Fibroblast of lung (primary cell): ENCODE measurements around the gene HOXD4. TPM values are rescaled to one million over a fixed set of nuclear protein-coding genes. Genes with fewer than 3 reads are reported as not detected.

Experiments used
- DNase-seq, 2 donors: peaks; one replicate each; pipeline versions ENCODE4 v3.0.0 to v3.0.0-alpha.2; 2010; ENCODE audit warnings: low read depth in 2 of 2
- H2AFZ ChIP-seq: 2 replicates; pipeline ENCODE4 v1.5.1; 2012; ENCODE audit warnings: low read length, control low read depth, inconsistent platforms
- H3K27ac ChIP-seq: 2 replicates; pipeline ENCODE4 v1.5.1; 2011; ENCODE audit warnings: low read length, control low read depth; ENCODE audit not compliant: insufficient read depth
- H3K27me3 ChIP-seq: 2 replicates; pipeline ENCODE4 v1.5.1; 2011; ENCODE audit warnings: mild to moderate bottlenecking, low read length; ENCODE audit not compliant: control insufficient read depth, insufficient read depth
- H3K36me3 ChIP-seq: 2 replicates; pipeline ENCODE4 v1.5.1; 2011; ENCODE audit warnings: low read length; ENCODE audit not compliant: control insufficient read depth, insufficient read depth
- H3K4me1 ChIP-seq: 2 replicates; pipeline ENCODE4 v1.5.1; 2011; ENCODE audit warnings: low read length; ENCODE audit not compliant: control insufficient read depth, insufficient read depth; ENCODE audit errors: extremely low read depth
- H3K4me2 ChIP-seq: 2 replicates; pipeline ENCODE4 v1.5.1; 2011; ENCODE audit warnings: low read length, control low read depth; ENCODE audit not compliant: insufficient read depth; ENCODE audit errors: extremely low read depth
- H3K4me3 ChIP-seq, 4 experiments: fragments of 200-600 bp in 1 of 4; sonication (generic) in 1 of 4; replicated peaks in 1 of 4; 2 replicates each; pipeline ENCODE4 v1.5.1; 2011 to 2016; ENCODE audit warnings: low read length in 4 of 4, low read depth in 3 of 4, mild to moderate bottlenecking in 3 of 4, control low read depth in 2 of 4, inconsistent platforms in 1 of 4, mixed read lengths in 1 of 4; ENCODE audit not compliant: insufficient read depth in 1 of 4; ENCODE audit errors: control extremely low read depth in 1 of 4
- H3K79me2 ChIP-seq: 2 replicates; pipeline ENCODE4 v1.5.1; 2012; ENCODE audit warnings: mild to moderate bottlenecking, low read length, inconsistent platforms; ENCODE audit not compliant: control insufficient read depth, insufficient read depth
- H3K9ac ChIP-seq: 2 replicates; pipeline ENCODE4 v1.5.1; 2011; ENCODE audit warnings: mild to moderate bottlenecking, low read length, control low read depth; ENCODE audit not compliant: insufficient read depth
- H3K9me3 ChIP-seq: 2 replicates; pipeline ENCODE4 v1.5.1; 2012; ENCODE audit warnings: low read depth, low read length; ENCODE audit not compliant: control insufficient read depth, insufficient read depth
- H4K20me1 ChIP-seq: 2 replicates; pipeline ENCODE4 v1.5.1; 2011; ENCODE audit warnings: low read length; ENCODE audit not compliant: control insufficient read depth, insufficient read depth; ENCODE audit errors: extremely low read depth
- EZH2 ChIP-seq: IDR thresholded peaks from 2 replicates; pipeline ENCODE4 v1.5.1; 2012; ENCODE audit warnings: low read length, control low read depth, mild to moderate bottlenecking; ENCODE audit errors: missing control alignments
- polyA plus RNA-seq, 2 donors: library from polyadenylated mRNA; depleted of rRNA in 1 of 2; stranded (reverse) in 1 of 2; unstranded in 1 of 2; fragments of >200 nt; gene quantifications; 2 replicates each; pipeline ENCODE4 v1.2.1, GENCODE V29; 2011 to 2012; ENCODE audit warnings: missing spikeins in 1 of 2
- total RNA-seq: library from RNA; depleted of rRNA; stranded (reverse); fragments of >200 nt; gene quantifications from 2 replicates; pipeline ENCODE4 v1.2.1, GENCODE V29; 2014
- TF ChIP-seq, protein P1 (sequence below), 2 donors: IDR thresholded peaks in 1 of 2; conservative IDR thresholded peaks in 1 of 2; 1 replicate in 1 of 2; 2 replicates in 1 of 2; pipeline ENCODE4 v1.5.1; 2011 to 2012; ENCODE audit warnings: low read length in 2 of 2, control low read depth in 1 of 2, inconsistent platforms in 1 of 2, low read depth in 1 of 2, mild to moderate bottlenecking in 1 of 2

HOXD4 gene
- total and polyA plus RNA-seq, 2 donors (not counting 1 experiment from before 2014, with no cell fraction given): not detected

DNA sequence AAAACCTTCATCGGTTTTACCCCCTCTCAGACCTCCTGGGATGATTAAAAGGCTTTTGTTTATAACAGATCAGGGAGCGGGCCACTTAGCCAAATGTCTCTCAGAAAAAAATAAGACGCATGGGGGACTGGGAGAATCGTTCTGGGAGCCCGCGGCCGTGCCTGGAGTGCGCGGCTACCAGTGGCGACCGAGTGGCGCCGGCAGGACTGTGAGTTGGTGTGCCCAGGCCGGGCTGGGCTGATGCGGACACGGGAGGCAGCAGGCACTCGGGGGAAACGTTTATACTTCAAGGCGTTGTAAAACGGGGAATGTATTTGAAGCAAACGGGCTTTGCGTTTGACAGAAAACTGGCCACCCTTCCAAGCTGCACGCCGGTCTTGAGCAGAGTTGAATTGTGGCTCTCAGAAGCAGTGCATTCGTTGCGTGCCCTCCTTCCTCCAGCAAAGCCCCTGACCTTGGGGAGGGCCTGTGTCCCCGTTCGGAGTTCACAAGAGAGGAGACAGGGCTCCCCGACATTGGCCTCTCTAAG, 39.4 kb upstream of the HOXD4 start:
- H3K79me2 ChIP-seq: no peaks in the 10 kb centered on the region
- DNase-seq: no peak
- H3K4me3 ChIP-seq: no peak overlapping the region
- no peaks in the 10 kb centered on the region for H3K9me3 ChIP-seq
- no peak overlapping the region for H2AFZ ChIP-seq
- H3K4me2 ChIP-seq: no peak overlapping the region
- H4K20me1 ChIP-seq: no peaks in the 10 kb centered on the region
- TF ChIP-seq, protein P1, sequence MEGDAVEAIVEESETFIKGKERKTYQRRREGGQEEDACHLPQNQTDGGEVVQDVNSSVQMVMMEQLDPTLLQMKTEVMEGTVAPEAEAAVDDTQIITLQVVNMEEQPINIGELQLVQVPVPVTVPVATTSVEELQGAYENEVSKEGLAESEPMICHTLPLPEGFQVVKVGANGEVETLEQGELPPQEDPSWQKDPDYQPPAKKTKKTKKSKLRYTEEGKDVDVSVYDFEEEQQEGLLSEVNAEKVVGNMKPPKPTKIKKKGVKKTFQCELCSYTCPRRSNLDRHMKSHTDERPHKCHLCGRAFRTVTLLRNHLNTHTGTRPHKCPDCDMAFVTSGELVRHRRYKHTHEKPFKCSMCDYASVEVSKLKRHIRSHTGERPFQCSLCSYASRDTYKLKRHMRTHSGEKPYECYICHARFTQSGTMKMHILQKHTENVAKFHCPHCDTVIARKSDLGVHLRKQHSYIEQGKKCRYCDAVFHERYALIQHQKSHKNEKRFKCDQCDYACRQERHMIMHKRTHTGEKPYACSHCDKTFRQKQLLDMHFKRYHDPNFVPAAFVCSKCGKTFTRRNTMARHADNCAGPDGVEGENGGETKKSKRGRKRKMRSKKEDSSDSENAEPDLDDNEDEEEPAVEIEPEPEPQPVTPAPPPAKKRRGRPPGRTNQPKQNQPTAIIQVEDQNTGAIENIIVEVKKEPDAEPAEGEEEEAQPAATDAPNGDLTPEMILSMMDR (conservative IDR thresholded peaks at IDR 0.05 in 1 of 2, IDR thresholded peaks at IDR 0.05 in 1 of 2; ENCODE audit: low read depth in 1 of 2, low read length in 2 of 2): no peak
- H3K27ac ChIP-seq: no peak overlapping the region
- H3K27me3 ChIP-seq: peaks cover 80% of the 10 kb centered on the region
- no peaks in the 10 kb centered on the region for H3K36me3 ChIP-seq
- H3K9ac ChIP-seq: no peak overlapping the region
- H3K4me1 ChIP-seq: no peaks in the 10 kb centered on the region

DNA sequence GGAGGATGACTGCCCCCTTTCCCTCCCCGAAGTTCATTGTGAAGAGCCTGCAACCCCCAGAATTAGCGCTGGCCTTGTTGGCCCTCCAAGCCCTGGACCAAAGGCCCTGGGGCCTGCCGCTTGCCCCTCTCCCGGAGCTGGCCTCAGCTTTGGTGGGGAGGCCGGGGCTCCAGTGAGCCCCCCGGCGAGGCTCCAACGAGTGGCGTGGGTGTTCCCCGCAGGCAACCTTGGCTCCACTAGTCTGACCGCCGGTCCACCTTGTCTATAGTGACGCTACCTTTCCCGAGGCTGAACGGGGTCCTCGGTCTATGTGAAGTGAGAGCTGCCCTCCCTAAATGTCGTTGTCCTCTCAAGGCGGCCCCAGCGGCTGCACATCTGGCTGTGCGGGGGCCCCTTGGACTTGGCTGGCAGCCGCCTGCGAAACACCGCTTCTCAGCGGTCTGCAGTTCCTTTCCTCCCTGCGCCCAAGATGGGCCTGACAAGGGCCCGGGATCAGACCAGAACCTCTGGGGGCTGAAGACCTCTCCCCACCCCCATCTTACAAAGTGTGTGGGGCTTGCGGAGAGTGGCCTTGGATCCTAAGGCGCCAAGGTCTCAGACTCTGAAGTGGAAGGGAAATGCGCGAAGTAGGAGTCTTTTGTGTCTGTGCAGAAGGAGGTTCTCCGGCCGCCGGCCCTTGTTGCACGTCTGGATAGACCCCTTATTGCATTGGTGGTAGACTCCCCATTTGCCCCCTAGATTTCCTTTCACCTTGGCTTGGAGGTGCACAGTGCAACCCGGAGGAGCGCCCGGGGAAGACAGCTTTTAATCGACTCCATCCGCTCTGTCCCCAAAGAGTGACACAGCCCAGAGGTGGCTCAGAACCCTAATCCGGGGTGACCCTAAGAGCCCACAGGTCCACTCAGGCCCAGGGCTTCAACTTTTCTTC, 38.7 kb upstream of the HOXD4 start:
- no peak for DNase-seq
- Histone ChIP-seq H2AFZ (no peak overlapping the region), H4K20me1 (no peaks in the 10 kb centered on the region)

More for the DNA sequence above, 38.7 kb upstream of the HOXD4 start:
- H3K36me3 ChIP-seq: no peaks in the 10 kb centered on the region
- no peaks in the 10 kb centered on the region for H3K79me2 ChIP-seq
- no peak overlapping the region for H3K9ac ChIP-seq
- TF ChIP-seq, protein P1 (conservative IDR thresholded peaks at IDR 0.05 in 1 of 2, IDR thresholded peaks at IDR 0.05 in 1 of 2; ENCODE audit: low read depth in 1 of 2, low read length in 2 of 2): no peak
- TF ChIP-seq EZH2: peak; percentile 71
- no peaks in the 10 kb centered on the region for H3K4me1 ChIP-seq
- H3K27ac ChIP-seq: no peak overlapping the region
- no peak overlapping the region for H3K4me2 ChIP-seq
- H3K4me3 ChIP-seq: no peak overlapping the region
- H3K27me3 ChIP-seq: peaks cover 83% of the 10 kb centered on the region
- no peaks in the 10 kb centered on the region for H3K9me3 ChIP-seq
